GM12878 (cell line): ENCODE data around the gene ZNF93. TPM values are rescaled to one million over a fixed set of nuclear protein-coding genes. Genes with fewer than 3 reads are reported as not detected.

Experiments used
- ATAC-seq: fragments of 200-7000 bp; cut with Tn5 transposase; 3 replicates; pipeline ENCODE4 v1.9.1; 2020; ENCODE audit warnings: mild to moderate bottlenecking, moderate library complexity
- BruUV-seq: library from RNA; stranded (reverse); fragments of 400-500 nt; replicated peaks from 2 replicates; lab custom pipeline; 2021; lab: Mats Ljungman, UMichigan
- CTCF ChIA-PET: fragments of 300-600 bp; sonication (Branson Sonifier 250); formaldehyde crosslinking; extraction: SDS; loops from one replicate; lab custom pipeline; 2021; ENCODE audit warnings: inconsistent platforms; lab: Yijun Ruan, JAX
- POLR2A ChIA-PET: fragments of 350-600 bp; formaldehyde crosslinking; extraction: SDS; loops from one replicate; lab custom pipeline; 2021; ENCODE audit warnings: inconsistent platforms; lab: Charles Lee
- RAD21 ChIA-PET: fragments of 300-600 bp; sonication (Branson Sonifier 250); formaldehyde crosslinking; loops from one replicate; lab custom pipeline; 2023; ENCODE audit warnings: antibody characterized with exemption; ENCODE audit not compliant: unreplicated experiment; lab: Charles Lee
- SMC1A ChIA-PET: fragments of 300-600 bp; sonication (Branson Sonifier 250); formaldehyde crosslinking; loops from one replicate; lab custom pipeline; 2023; ENCODE audit not compliant: unreplicated experiment, uncharacterized antibody; lab: Charles Lee
- DNase-seq: peaks from one replicate; pipeline ENCODE4 v3.0.0-alpha.2; 2011; ENCODE audit warnings: low read depth, low spot score
- FAIRE-seq: peaks from 3 replicates; lab custom pipeline; 2011; peaks lifted over from hg19 to GRCh38; lab: Jason Lieb, UNC
- H2AFZ ChIP-seq: 2 replicates; pipeline ENCODE4 v1.6.0; 2011; ENCODE audit warnings: low read depth, low read length, control low read depth; ENCODE audit not compliant: control insufficient read depth
- H3K27ac ChIP-seq: 2 replicates; pipeline ENCODE4 v1.5.1; 2011; ENCODE audit warnings: control low read depth; ENCODE audit not compliant: control insufficient read depth, insufficient read depth
- H3K27me3 ChIP-seq, 2 experiments: replicated peaks in 1 of 2; 2 replicates each; pipeline versions ENCODE4 v1.6.0 to v1.6.1; 2011; ENCODE audit warnings: low read length in 1 of 2; ENCODE audit not compliant: control insufficient read depth in 2 of 2, insufficient read depth in 2 of 2
- H3K36me3 ChIP-seq, 2 experiments: 2 replicates each; pipeline ENCODE4 v1.5.1; 2011; ENCODE audit warnings: low read length in 1 of 2; ENCODE audit not compliant: control insufficient read depth in 2 of 2, insufficient read depth in 2 of 2
- H3K4me1 ChIP-seq: 2 replicates; pipeline ENCODE4 v1.6.1; 2011; ENCODE audit warnings: mild to moderate bottlenecking, low read length, moderate library complexity, mixed read lengths; ENCODE audit not compliant: control insufficient read depth, insufficient read depth
- H3K4me2 ChIP-seq: 2 replicates; pipeline ENCODE4 v1.6.0; 2011; ENCODE audit warnings: control low read depth; ENCODE audit not compliant: control insufficient read depth, insufficient read depth
- H3K4me3 ChIP-seq: fragments of 200-600 bp; sonication (generic); 2 replicates; pipeline ENCODE4 v1.5.1; 2016
- H3K79me2 ChIP-seq: 2 replicates; pipeline ENCODE4 v1.6.0; 2011; ENCODE audit warnings: low read length; ENCODE audit not compliant: control insufficient read depth, insufficient read depth
- H3K9ac ChIP-seq: 2 replicates; pipeline ENCODE4 v1.8.0; 2011; ENCODE audit warnings: low read length, control low read depth, mixed read lengths; ENCODE audit not compliant: control insufficient read depth, insufficient read depth
- H3K9me3 ChIP-seq: replicated peaks from 3 replicates; pipeline ENCODE4 v1.5.1; 2011; ENCODE audit warnings: mild to moderate bottlenecking, low read length; ENCODE audit not compliant: control insufficient read depth, insufficient read depth
- H4K20me1 ChIP-seq: 2 replicates; pipeline ENCODE4 v1.6.0; 2011; ENCODE audit not compliant: control insufficient read depth, insufficient read depth
- ATF7 ChIP-seq: fragments of 450-650 bp; IDR thresholded peaks from 2 replicates; pipeline ENCODE4 v1.6.1; 2016; ENCODE audit warnings: low read depth, mild to moderate bottlenecking
- BACH1 ChIP-seq: fragments of 450-650 bp; IDR thresholded peaks from 2 replicates; pipeline ENCODE4 v1.6.1; 2017; ENCODE audit warnings: mild to moderate bottlenecking, borderline replicate concordance
- IKZF1 ChIP-seq: fragments of 450-650 bp; conservative IDR thresholded peaks from 2 replicates; pipeline ENCODE4 v1.6.1; 2017; ENCODE audit warnings: antibody characterized with exemption, mild to moderate bottlenecking
- JUND ChIP-seq: IDR thresholded peaks from 2 replicates; pipeline ENCODE4 v1.6.1; 2012; ENCODE audit warnings: low read depth, mild to moderate bottlenecking, low read length, improper control_type of control experiment, moderate library complexity
- LARP7 ChIP-seq: fragments of 450-650 bp; IDR thresholded peaks from 2 replicates; pipeline ENCODE4 v1.6.1; 2017; ENCODE audit warnings: mild to moderate bottlenecking
- NFYB ChIP-seq: IDR thresholded peaks from 2 replicates; pipeline ENCODE4 v1.6.1; 2011; ENCODE audit warnings: low read depth, mild to moderate bottlenecking, low read length, improper control_type of control experiment, moderate library complexity; ENCODE audit not compliant: insufficient read depth
- PML ChIP-seq: IDR thresholded peaks from 2 replicates; pipeline ENCODE4 v1.6.1; 2012; ENCODE audit warnings: low read length, inconsistent platforms
- POLR2A ChIP-seq: IDR thresholded peaks from 2 replicates; pipeline ENCODE4 v1.6.1; 2011; ENCODE audit warnings: low read depth, mild to moderate bottlenecking, low read length
- SRF ChIP-seq, 2 experiments: IDR thresholded peaks; 2 replicates each; pipeline ENCODE4 v1.6.1; 2011; ENCODE audit warnings: low read depth in 2 of 2, low read length in 2 of 2, mild to moderate bottlenecking in 1 of 2, moderate library complexity in 1 of 2
- ZNF217 ChIP-seq: fragments of 450-650 bp; IDR thresholded peaks from 2 replicates; pipeline ENCODE4 v1.6.1; 2017; ENCODE audit warnings: antibody characterized with exemption, mild to moderate bottlenecking
- ZNF274 ChIP-seq: IDR thresholded peaks from one replicate; pipeline ENCODE4 v1.8.0; 2011; ENCODE audit not compliant: insufficient read length, insufficient read depth
- WGBS: methylation state at CpG from one replicate; pipeline ENCODE4 v1.1.6; 2016; ENCODE audit warnings: low lambda C conversion rate; ENCODE audit not compliant: insufficient replicate concordance, insufficient coverage; ENCODE audit errors: missing lambda C conversion rate; 5-methylcytosine and 5-hydroxymethylcytosine counted together
- in situ Hi-C: fragments of 300-500 bp; cut with MboI; formaldehyde crosslinking; loops from 9 replicates; pipeline ENCODE4 v1.14.3; 2018; ENCODE audit warnings: mixed read lengths
- intact Hi-C: fragments of 100-400 bp; cut with micrococcal nuclease; formaldehyde crosslinking; loops from one replicate; pipeline ENCODE4 v1.14.2; 2022; ENCODE audit not compliant: unreplicated experiment
- polyA plus RNA-seq, 11 experiments: library from polyadenylated mRNA; depleted of rRNA in 4 of 11; unstranded in 6 of 11; stranded (reverse) in 5 of 11; fragments of >200 nt; fragmentation: Nextera tagmentation in 4 of 11; fragmentation: Illumina TruSeq in 1 of 11; extraction: Ambion mirVana in 4 of 11; extraction: Trizol in 1 of 11; gene quantifications; 1 replicate in 1 of 11; 2 replicates in 10 of 11; pipeline versions ENCODE4 v1.2.1 to v1.2.3, GENCODE V29; 2011 to 2016; ENCODE audit warnings: inconsistent platforms in 2 of 11, missing spikeins in 2 of 11, low read depth in 1 of 11
- total RNA-seq, 4 experiments: library from RNA; depleted of rRNA in 3 of 4; stranded (reverse); fragments of >200 nt in 3 of 4; fragmentation: Illumina TruSeq in 1 of 4; extraction: Trizol in 1 of 4; gene quantifications; 2 replicates each; pipeline versions ENCODE4 v1.2.1 to v1.2.3, GENCODE V29; 2013 to 2021
- TF ChIP-seq, protein P1 (sequence below): fragments of 450-650 bp; conservative IDR thresholded peaks from 2 replicates; pipeline ENCODE4 v1.6.1; 2017; ENCODE audit warnings: mild to moderate bottlenecking, moderate library complexity

Gene ZNF93
- total and polyA plus RNA-seq, 10 of the 15 experiments (the other 5 are each of a cell fraction or from before 2014, with no cell fraction given): 0.70 to 7.9 (median 1.9) TPM

DNA sequence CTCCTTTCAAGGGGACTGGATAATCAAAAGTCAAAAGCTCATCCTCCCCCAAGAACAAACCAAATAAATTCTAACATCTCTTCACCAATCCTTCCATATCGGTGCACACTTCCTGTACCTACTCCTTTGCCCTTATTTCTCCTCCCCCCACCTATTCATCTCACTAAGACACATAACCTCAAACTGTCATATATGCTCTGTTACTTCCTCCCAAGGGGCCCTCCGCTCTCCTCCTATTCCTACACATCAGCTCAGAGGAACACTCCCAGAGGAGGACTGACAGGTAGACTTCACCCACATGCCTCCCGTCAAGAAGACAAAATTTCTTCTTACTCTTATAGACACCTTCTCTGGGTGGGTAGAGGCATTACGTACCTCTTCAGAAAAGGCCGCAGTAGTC, 48.1 kb downstream of the ZNF93 start:
- no TSS peak for BruUV-seq
- Histone ChIP-seq H3K36me3 (no peaks in the 10 kb centered on the region), H3K27me3 (no peaks in the 10 kb centered on the region), H3K4me3 (no peak overlapping the region), H3K4me1 (no peaks in the 10 kb centered on the region), H4K20me1 (no peaks in the 10 kb centered on the region), H3K9me3 (no peaks in the 10 kb centered on the region; the same call in 2 of the 3 replicates), H2AFZ (no peak overlapping the region), H3K4me2 (no peak overlapping the region), H3K9ac (no peak overlapping the region), H3K27ac (no peak overlapping the region), H3K79me2 (no peaks in the 10 kb centered on the region)
- intact Hi-C loops (no loop called here), in situ Hi-C loops (no loop called here)
- 27% methylated on average over 5 of the region's 5 CpGs for WGBS
- ChIA-PET CTCF (no interaction called here), POLR2A (no interaction called here), SMC1A (no interaction called here), RAD21 (no interaction called here)
- TF ChIP-seq PML (no peak), IKZF1 (no peak), ZNF274 (no peak), NFYB (no peak), JUND (no peak)
- ATAC-seq: no peak
- no peak for FAIRE-seq
- no peak for DNase-seq

DNA sequence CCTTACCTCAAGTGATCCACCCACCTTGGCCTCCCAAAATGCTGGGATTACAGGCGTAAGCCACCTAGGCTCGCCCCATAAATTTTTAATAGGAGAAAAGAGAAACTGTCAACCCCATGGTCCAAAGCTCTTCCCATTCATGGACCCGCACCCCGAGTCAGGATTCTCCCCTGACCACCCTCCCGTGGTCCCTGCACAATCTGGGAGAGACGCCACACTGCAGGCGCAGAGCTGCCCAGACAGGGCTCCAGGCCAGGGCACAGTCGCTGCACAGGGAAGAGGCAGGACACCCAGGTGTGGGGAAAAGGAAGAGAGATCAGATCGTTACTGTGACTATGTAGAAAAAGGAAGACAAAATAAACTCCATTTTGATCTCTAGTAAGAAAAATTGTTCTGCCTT, 54.5 kb downstream of the ZNF93 start:
- FAIRE-seq (no peak), ATAC-seq (no peak), DNase-seq (no peak)
- H3K79me2 ChIP-seq: no peaks in the 10 kb centered on the region
- ChIA-PET POLR2A (no interaction called here), SMC1A (no interaction called here), CTCF (no interaction called here), RAD21 (no interaction called here)
- WGBS: 47% methylated on average over 9 of the region's 9 CpGs
- H3K4me1 ChIP-seq: no peaks in the 10 kb centered on the region
- intact Hi-C loops: no loop called here
- H3K36me3 ChIP-seq: no peaks in the 10 kb centered on the region
- H2AFZ ChIP-seq: no peak overlapping the region
- H3K9me3 ChIP-seq: no peaks in the 10 kb centered on the region; the same call in 1 of the 3 replicates
- no peak overlapping the region for H3K4me2 ChIP-seq
- no TSS peak for BruUV-seq
- no peaks in the 10 kb centered on the region for H4K20me1 ChIP-seq
- no peak overlapping the region for H3K9ac ChIP-seq
- no peak overlapping the region for H3K4me3 ChIP-seq
- H3K27me3 ChIP-seq: no peaks in the 10 kb centered on the region
- H3K27ac ChIP-seq: no peak overlapping the region
- TF ChIP-seq ZNF217 (no peak), ATF7 (no peak), SRF (IDR thresholded peaks at IDR 0.05; ENCODE audit: low read depth in 2 of 2, low read length in 2 of 2) (no peak), POLR2A (no peak), BACH1 (no peak), LARP7 (no peak)
- TF ChIP-seq, protein P1, sequence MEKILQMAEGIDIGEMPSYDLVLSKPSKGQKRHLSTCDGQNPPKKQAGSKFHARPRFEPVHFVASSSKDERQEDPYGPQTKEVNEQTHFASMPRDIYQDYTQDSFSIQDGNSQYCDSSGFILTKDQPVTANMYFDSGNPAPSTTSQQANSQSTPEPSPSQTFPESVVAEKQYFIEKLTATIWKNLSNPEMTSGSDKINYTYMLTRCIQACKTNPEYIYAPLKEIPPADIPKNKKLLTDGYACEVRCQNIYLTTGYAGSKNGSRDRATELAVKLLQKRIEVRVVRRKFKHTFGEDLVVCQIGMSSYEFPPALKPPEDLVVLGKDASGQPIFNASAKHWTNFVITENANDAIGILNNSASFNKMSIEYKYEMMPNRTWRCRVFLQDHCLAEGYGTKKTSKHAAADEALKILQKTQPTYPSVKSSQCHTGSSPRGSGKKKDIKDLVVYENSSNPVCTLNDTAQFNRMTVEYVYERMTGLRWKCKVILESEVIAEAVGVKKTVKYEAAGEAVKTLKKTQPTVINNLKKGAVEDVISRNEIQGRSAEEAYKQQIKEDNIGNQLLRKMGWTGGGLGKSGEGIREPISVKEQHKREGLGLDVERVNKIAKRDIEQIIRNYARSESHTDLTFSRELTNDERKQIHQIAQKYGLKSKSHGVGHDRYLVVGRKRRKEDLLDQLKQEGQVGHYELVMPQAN: no peak
- TF ChIP-seq, all 136 proteins: peak for 0
- in situ Hi-C loops: loop anchor here (5.0 kb wide), 1 partner anchor 428 kb away; the partner anchor contains the start of gene YJEFN3
